GM19324 (cell line): Measurements from ENCODE around the gene ZNF211.

ENCODE experiments used
- ATAC-seq: cut with Tn5 transposase; IDR thresholded peaks from one replicate; pipeline ENCODE4 v1.9.1; 2021; ENCODE audit warnings: mild to moderate bottlenecking, moderate library complexity; ENCODE audit not compliant: unreplicated experiment, low FRiP score

The ZNF211 gene

GRCh38 chr19:57653689-57654088, 20.7 kb downstream of the ZNF211 start:
- ATAC-seq, result no peak

- ATAC-seq, result no peak
These were observed 22.5 kb downstream of the ZNF211 start for GRCh38 chr19:57655443-57655842.

DNA sequence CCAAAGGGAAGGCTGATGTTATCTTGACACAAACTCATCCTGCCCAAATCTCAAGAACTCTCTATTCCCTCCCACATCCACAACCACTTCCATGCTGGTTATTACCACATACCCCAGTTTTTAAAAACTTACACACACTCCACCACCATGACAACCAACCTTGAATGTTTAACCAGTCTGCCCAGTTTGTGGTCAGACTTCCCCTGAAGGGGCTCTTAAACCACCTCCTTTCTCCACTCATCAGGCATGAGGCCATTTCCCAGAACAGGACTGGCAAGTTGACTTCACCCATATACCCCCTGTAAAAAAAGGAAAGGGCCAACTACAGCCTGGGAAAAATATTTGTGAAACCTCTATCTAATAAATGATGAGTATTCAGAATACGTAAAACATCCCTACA, 23.4 kb downstream of the ZNF211 start:
- no peak for ATAC-seq

DNA sequence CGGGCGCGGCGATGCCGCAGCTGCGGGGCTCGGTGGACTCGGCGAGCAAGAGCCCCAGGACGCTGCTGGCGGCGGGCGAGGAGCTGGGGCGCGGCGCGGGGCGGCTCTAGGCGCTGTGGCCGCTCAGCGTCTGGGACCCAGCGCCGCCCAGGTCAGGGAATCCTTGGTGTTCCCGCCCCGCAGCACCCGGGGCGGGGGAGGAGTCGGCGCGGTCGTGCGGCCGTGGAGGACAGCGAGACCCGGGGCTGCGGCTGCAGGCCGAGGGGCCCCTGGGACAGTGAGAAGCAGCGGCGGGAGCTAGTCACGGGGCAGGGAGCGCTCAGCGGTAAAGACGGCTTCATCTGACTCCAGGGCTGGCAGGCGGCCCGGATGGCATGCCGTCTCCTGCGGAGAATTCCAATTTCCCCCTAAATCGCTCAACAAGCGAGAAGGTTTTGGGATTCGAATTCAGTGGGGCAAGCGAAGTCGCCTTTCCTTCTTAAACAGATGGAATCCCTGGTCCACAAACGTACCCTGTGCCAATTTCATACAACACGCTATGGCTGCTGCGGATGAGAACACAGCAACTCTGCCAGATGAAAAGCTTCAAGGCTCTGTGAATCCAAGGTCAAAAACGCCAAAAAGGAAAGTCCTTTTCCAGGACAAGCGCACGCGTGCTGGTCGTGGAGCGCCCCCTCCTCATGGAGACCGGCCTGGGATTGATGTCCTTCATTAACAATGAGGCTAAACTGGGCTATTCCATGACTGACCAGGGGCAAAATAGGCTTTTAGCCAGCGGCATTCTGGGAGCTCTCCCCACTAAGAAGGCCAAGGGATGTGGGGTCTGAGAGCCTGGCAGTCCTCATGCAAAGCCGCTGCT, 31.5 kb downstream of the ZNF211 start:
- no peak for ATAC-seq

GRCh38 chr19:57665261-57665806, 32.4 kb downstream of the ZNF211 start:
- no peak for ATAC-seq

DNA sequence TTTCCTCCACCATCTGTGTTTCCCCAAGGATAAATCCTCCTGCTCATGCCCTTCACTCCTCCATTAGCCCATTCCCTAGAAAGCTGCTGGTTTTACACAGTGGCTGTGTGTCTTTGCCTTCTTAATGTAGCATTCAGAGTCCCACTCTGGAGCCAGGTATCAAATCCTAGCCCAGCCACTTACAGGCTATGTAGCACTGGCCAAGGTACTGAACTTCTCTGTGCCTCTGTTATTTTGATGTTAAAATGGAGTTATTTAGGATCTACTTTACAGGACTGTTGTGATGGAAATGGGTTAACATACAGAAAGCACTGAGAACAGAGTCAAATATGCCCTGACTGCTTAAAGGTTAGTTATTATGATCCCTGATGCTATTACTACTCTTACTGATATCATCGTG, 34.3 kb downstream of the ZNF211 start:
- no peak for ATAC-seq

- ATAC-seq, result no peak
These were observed 35.7 kb downstream of the ZNF211 start, which contains the start of gene ZSCAN4 for GRCh38 chr19:57668635-57669034. Gene ZSCAN4 (plus strand): TSS chr19:57668935. CDS start chr19:57676146, 7,211 bp downstream.

- ATAC-seq, result no peak
These were observed 38.3 kb downstream of the ZNF211 start for GRCh38 chr19:57671124-57671895.

DNA sequence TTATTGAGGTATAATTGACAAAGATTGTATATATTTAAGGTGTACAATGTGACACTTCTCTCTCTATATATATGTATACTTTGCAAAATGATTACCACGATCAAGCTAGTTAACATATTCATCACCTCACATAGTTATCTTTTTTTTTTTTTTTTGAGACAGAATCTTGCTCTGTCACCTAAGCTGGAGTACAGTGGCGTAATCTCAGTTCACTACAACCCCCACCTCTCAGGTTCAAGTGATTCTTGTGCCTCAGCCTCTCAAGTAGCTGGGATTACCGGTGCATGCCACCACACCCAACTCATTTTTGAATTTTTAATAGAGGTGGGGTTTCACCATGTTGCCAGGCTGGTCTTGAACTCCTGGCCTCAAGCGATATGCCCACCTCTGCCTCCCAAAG, 39.5 kb downstream of the ZNF211 start:
- ATAC-seq, result no peak

GRCh38 chr19:57675881-57676280, 42.9 kb downstream of the ZNF211 start:
- ATAC-seq, result no peak

DNA sequence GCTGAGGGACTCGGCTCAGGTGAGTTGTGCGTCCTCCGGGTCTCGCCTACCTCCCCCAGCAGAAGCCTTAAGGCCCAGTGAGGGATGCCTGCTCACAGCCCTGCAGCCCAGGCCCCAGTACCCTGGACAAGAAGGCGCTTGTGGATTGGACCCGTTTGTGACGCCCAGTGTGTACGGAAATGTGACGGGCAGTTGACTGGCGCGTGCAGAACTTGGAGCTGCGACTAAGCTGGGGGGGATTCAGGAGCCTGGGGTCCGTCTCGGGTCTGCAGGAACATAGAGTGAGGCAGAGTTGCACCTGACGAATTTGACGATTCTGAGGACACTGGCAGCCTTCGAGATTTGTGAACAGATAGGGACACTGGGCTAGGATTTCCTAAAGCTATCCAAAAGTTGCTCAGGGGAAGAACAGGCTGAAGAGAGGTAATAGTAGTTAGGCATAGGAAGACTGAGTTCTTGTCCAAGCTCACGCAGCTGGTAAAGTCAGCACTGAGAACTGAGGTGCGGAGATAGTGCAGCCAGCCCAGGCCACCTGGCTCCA, 49.3 kb downstream of the ZNF211 start:
- ATAC-seq, result no peak

DNA sequence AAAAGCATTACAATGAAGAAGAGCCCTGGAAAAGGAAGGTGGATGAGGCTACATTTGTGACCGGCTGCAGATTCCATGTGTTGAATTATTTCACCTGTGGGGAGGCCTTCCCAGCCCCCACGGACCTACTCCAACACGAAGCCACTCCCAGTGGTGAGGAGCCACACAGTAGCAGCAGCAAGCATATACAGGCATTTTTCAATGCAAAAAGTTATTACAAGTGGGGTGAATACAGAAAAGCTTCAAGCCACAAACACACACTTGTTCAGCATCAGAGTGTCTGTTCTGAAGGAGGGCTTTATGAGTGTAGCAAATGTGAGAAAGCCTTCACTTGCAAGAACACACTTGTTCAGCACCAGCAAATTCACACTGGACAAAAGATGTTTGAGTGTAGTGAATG, 53.8 kb downstream of the ZNF211 start:
- no peak for ATAC-seq

GRCh38 chr19:57687363-57688010, 54.5 kb downstream of the ZNF211 start:
- no peak for ATAC-seq

GRCh38 chr19:57688011-57688763, 55.2 kb downstream of the ZNF211 start:
- ATAC-seq, result no peak

DNA sequence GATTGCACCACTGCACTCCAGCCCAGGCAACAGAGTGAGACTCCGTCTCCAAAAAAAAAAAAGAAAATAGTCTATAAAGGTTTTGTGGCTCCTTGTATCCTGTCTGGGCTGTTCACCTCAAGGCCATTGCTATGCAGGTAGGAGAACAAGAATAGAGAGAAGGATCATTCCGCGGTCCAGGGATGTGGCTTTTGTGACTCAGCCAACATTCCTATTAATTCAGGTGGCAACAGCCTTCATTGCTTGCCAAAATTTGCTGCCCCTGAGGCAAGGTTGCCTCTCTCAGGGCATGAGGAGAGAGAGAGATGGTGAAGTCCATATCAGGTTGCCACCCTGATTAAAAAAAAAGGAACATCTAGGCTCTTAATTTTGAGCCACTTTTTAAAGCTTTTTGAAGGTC, 56.8 kb downstream of the ZNF211 start:
- ATAC-seq, result no peak
